CD1c-positive myeloid dendritic cell (primary cell): ENCODE data around the gene GAB3.
"Not testable (repeated sequence)": the region's sequence is repeated elsewhere in the genome, so short reads cannot be mapped to it uniquely, and the experiment has no call there.

ENCODE experiments used
- DNase-seq: peaks from one replicate; pipeline ENCODE4 v3.0.0-alpha.2; 2016; ENCODE audit errors: extremely low spot score

GAB3 gene

GRCh38 chrX:154721155-154721554, 29.7 kb downstream of the GAB3 start:
- no peak for DNase-seq

GRCh38 chrX:154720067-154720466, 30.8 kb downstream of the GAB3 start:
- DNase-seq: no peak

GRCh38 chrX:154719132-154719675, 31.7 kb downstream of the GAB3 start:
- peak; percentile 72 for DNase-seq

GRCh38 chrX:154718616-154719015, 32.3 kb downstream of the GAB3 start:
- peak; percentile 82 for DNase-seq

- no peak for DNase-seq
Observed at GRCh38 chrX:154717824-154718223, 33.1 kb downstream of the GAB3 start.

- DNase-seq: no peak
Observed at GRCh38 chrX:154715825-154716224, 35.1 kb downstream of the GAB3 start.

- peak; percentile 64 for DNase-seq
Observed at GRCh38 chrX:154714925-154715324, 36.0 kb downstream of the GAB3 start.

- peak; percentile 34 for DNase-seq
Observed at GRCh38 chrX:154712781-154713740, 37.8 kb downstream of the GAB3 start.

- DNase-seq: no peak
Observed at GRCh38 chrX:154711264-154711663, 39.6 kb downstream of the GAB3 start.

GRCh38 chrX:154710309-154710708, 40.6 kb downstream of the GAB3 start:
- DNase-seq: no peak

- no peak for DNase-seq
Observed at GRCh38 chrX:154698630-154699248, 52.1 kb downstream of the GAB3 start.

- no peak for DNase-seq
Observed at GRCh38 chrX:154696676-154697045, 54.2 kb downstream of the GAB3 start.

GRCh38 chrX:154695911-154696675, 54.8 kb downstream of the GAB3 start:
- DNase-seq: peak; percentile 64

GRCh38 chrX:154693394-154693793, 57.5 kb downstream of the GAB3 start:
- no peak for DNase-seq

- DNase-seq: not testable (repeated sequence)
Observed at GRCh38 chrX:154690438-154690837, 60.4 kb downstream of the GAB3 start.

- not testable (repeated sequence) for DNase-seq
Observed at GRCh38 chrX:154672084-154672483, 78.8 kb downstream of the GAB3 start.

- not testable (repeated sequence) for DNase-seq
Observed at GRCh38 chrX:154670848-154671247, 80.0 kb downstream of the GAB3 start.

- DNase-seq: peak; percentile 66
Observed at GRCh38 chrX:154661899-154662298, 89.0 kb downstream of the GAB3 start.

GRCh38 chrX:154661170-154661569, 89.7 kb downstream of the GAB3 start:
- DNase-seq: peak; percentile 72

- no peak for DNase-seq
Observed at GRCh38 chrX:154660541-154660940, 90.3 kb downstream of the GAB3 start.

- no peak for DNase-seq
Observed at GRCh38 chrX:154658957-154659356, 91.9 kb downstream of the GAB3 start.

- no peak for DNase-seq
Observed at GRCh38 chrX:154658187-154658586, 92.7 kb downstream of the GAB3 start.
